ENCODE results near the gene PPM1H.

PPM1H gene

DNA sequence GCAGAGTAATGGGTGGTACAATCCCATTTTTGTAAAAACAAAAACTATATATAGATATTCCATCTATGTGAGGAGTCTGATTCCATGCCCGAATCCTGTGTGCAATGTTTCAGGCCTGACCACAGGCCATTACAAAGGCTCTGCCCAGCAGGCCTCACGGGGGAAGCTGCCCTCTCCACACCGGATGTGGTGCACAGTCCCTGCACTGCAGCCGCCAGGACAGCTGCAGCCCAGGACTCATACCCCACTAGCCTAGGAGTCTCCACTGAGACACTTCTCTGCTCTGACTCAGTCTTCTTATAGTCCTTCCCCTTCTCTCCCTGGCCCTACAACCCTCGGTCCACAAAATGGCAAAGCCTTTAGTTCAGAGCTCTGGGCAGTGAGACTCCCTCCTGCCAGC lies 190.4 kb downstream of the PPM1H start:
- no peak overlapping the region for H3K4me3 ChIP-seq (replicated peaks; ENCODE audit: low read depth, low read length)
- no peak for DNase-seq (ENCODE audit: low read depth)
- no peak for TF ChIP-seq CTCF (IDR thresholded peaks at IDR 0.05; ENCODE audit: low read length, missing control alignments)

GRCh38 chr12:62739266-62740015 lies 195.5 kb downstream of the PPM1H start:
- TF ChIP-seq CTCF (IDR thresholded peaks at IDR 0.05; ENCODE audit: low read length, missing control alignments): no peak
- DNase-seq (ENCODE audit: low read depth): no peak
- H3K4me3 ChIP-seq (replicated peaks; ENCODE audit: low read depth, low read length): no peak overlapping the region

DNA sequence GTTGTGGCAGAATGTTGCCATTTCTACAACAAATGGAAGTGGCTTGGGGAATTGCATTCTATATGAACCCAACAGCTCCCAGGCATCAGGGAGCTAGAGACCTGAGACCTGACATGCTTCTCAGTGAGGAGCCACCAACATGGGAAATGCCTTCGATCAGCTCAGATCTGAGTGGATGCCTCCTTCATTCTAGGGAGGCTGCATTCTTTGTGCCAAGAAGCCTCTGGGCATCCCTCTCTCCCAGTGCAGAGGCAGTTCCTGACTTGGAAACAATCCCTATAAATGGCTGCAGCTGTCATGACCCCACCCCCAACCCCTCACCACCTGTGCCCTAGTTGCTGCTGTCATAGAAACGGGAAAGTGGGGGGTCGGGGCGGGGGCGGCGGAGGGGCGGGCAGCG lies 196.3 kb downstream of the PPM1H start:
- H3K4me3 ChIP-seq (replicated peaks; ENCODE audit: low read depth, low read length): no peak overlapping the region
- TF ChIP-seq CTCF (IDR thresholded peaks at IDR 0.05; ENCODE audit: low read length, missing control alignments): no peak
- DNase-seq (ENCODE audit: low read depth): no peak

- TF ChIP-seq CTCF (IDR thresholded peaks at IDR 0.05; ENCODE audit: low read length, missing control alignments): no peak
- DNase-seq (ENCODE audit: low read depth): no peak
- no peak overlapping the region for H3K4me3 ChIP-seq (replicated peaks; ENCODE audit: low read depth, low read length)
Observed at GRCh38 chr12:62738105-62738504, 196.8 kb downstream of the PPM1H start.

- no peak overlapping the region for H3K4me3 ChIP-seq (replicated peaks; ENCODE audit: low read depth, low read length)
- DNase-seq (ENCODE audit: low read depth): no peak
- TF ChIP-seq CTCF (IDR thresholded peaks at IDR 0.05; ENCODE audit: low read length, missing control alignments): no peak
Observed at GRCh38 chr12:62737615-62738014, 197.3 kb downstream of the PPM1H start.

- no peak for DNase-seq (ENCODE audit: low read depth)
- no peak overlapping the region for H3K4me3 ChIP-seq (replicated peaks; ENCODE audit: low read depth, low read length)
- no peak for TF ChIP-seq CTCF (IDR thresholded peaks at IDR 0.05; ENCODE audit: low read length, missing control alignments)
Observed at GRCh38 chr12:62737188-62737587, 197.8 kb downstream of the PPM1H start.

DNA sequence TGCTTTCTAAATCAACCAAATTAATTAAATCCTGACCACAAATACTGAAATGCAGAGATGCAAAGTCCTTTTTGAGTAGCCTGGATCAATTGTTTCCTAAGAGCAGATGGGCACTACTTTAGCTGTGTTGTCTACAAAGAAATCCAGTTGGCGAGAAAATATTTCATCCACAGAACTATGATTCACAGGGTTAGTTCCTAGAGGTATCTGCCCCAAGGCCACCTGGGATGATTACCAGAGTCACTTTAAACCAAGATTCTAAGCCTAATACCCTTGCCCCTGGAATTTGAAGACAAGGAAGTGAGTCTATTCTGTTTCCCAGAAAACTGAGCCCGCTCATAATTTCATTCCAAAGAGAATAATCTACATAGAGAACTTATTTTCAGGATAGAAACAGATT lies 198.4 kb downstream of the PPM1H start:
- no peak overlapping the region for H3K4me3 ChIP-seq (replicated peaks; ENCODE audit: low read depth, low read length)
- no peak for DNase-seq (ENCODE audit: low read depth)
- TF ChIP-seq CTCF (IDR thresholded peaks at IDR 0.05; ENCODE audit: low read length, missing control alignments): no peak

Measured in fibroblast of pulmonary artery (primary cell).